ENCODE results near the gene EZR. TPM values are rescaled to one million over a fixed set of nuclear protein-coding genes. Genes with fewer than 3 reads are reported as not detected.

The EZR gene
- polyA plus RNA-seq, 1 donor (not counting 4 experiments of a cell fraction or from before 2014, with no cell fraction given), result 277 TPM

GRCh38 chr6:158804207-158804606 lies 15.0 kb downstream of the EZR start:
- dilution Hi-C loops (cut with MboI; ENCODE audit: extremely low pct_ligation_motif_present, low sequenced_read_pairs), result no loop called here
- peak overlapping the region; percentile 48 for H3K9ac ChIP-seq (ENCODE audit: control insufficient read depth, extremely low read depth, insufficient read depth, low read length)
- H2AFZ ChIP-seq (ENCODE audit: control insufficient read depth, low read length), result no peak overlapping the region
- no peaks in the 10 kb centered on the region for H3K27me3 ChIP-seq (ENCODE audit: control insufficient read depth, extremely low read depth, insufficient read depth, low read length)
- peak overlapping the region; percentile 77 for H3K4me2 ChIP-seq (ENCODE audit: control insufficient read depth, extremely low read depth, insufficient read depth, low read depth, low read length)
- H3K4me3 ChIP-seq (ENCODE audit: control insufficient read depth in 2 of 3, extremely low read depth in 1 of 3, insufficient read depth in 2 of 3, low read depth in 1 of 3, low read length in 3 of 3), result peak overlapping the region in 2 of 3 experiments; percentile 7 to 21
- H4K20me1 ChIP-seq (ENCODE audit: control insufficient read depth, extremely low read depth, insufficient read depth, low read length), result peaks cover 49% of the 10 kb centered on the region
- H3K9me1 ChIP-seq (ENCODE audit: control insufficient read depth, extremely low read depth, insufficient read depth, low read length), result peaks cover 7% of the 10 kb centered on the region
- H3K4me1 ChIP-seq (ENCODE audit: control insufficient read depth, extremely low read depth, insufficient read depth, low read length), result peaks cover 67% of the 10 kb centered on the region
- H3K27ac ChIP-seq (ENCODE audit: control insufficient read depth, insufficient read depth, low read length), result peak overlapping the region; percentile 48
- DNase-seq (ENCODE audit: low read depth, low spot score), result no peak
- TF ChIP-seq EZH2 (IDR thresholded peaks at IDR 0.05; ENCODE audit: low read length), result no peak
- TF ChIP-seq CTCF (optimal IDR thresholded peaks at IDR 0.05 in 1 of 3, IDR thresholded peaks at IDR 0.05 in 1 of 3, conservative IDR thresholded peaks at IDR 0.05 in 1 of 3; ENCODE audit: extremely low read depth in 1 of 3, insufficient read depth in 2 of 3, low read length in 3 of 3), result no peak
- no peak for FAIRE-seq
- peaks cover 7 to 39% of the 10 kb centered on the region in 2 experiments for H3K36me3 ChIP-seq (ENCODE audit: control insufficient read depth in 2 of 2, extremely low read depth in 1 of 2, insufficient read depth in 2 of 2, low read length in 2 of 2)
- no peaks in the 10 kb centered on the region for H3K9me3 ChIP-seq (ENCODE audit: control insufficient read depth, low read depth, low read length)
- H3K79me2 ChIP-seq (ENCODE audit: control insufficient read depth, insufficient read depth, low read length), result peaks cover 95% of the 10 kb centered on the region

DNA sequence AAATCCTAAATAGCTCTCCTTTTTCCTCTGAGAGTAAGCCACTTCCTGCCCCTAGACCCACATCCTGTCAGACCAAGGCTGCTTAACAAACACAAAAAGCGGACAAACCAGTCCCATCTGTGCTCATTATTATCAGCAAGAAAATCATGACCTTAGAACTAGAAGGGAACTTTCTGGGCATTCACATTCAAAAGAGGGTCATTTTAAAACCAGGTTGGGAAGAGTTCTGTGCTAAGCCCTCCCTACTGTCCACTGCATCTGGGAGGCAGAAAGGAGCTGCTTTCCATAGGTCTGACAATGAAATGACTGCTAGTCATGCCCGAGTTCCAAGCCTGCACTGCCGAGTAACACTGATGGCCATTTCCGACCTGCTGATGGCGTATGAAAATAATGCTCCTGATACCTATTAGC lies 15.4 kb downstream of the EZR start:
- DNase-seq (ENCODE audit: low read depth, low spot score) (no peak), FAIRE-seq (peak; percentile 63)
- Histone ChIP-seq H3K27ac (ENCODE audit: control insufficient read depth, insufficient read depth, low read length) (peak overlapping the region; percentile 48), H2AFZ (ENCODE audit: control insufficient read depth, low read length) (no peak overlapping the region), H3K4me3 (ENCODE audit: control insufficient read depth in 2 of 3, extremely low read depth in 1 of 3, insufficient read depth in 2 of 3, low read depth in 1 of 3, low read length in 3 of 3) (peak overlapping the region in 2 of 3 experiments; percentile 7 to 21), H3K36me3 (ENCODE audit: control insufficient read depth in 2 of 2, extremely low read depth in 1 of 2, insufficient read depth in 2 of 2, low read length in 2 of 2) (peaks cover 7 to 37% of the 10 kb centered on the region in 2 experiments), H4K20me1 (ENCODE audit: control insufficient read depth, extremely low read depth, insufficient read depth, low read length) (peaks cover 51% of the 10 kb centered on the region), H3K9ac (ENCODE audit: control insufficient read depth, extremely low read depth, insufficient read depth, low read length) (peak overlapping the region; percentile 48), H3K27me3 (ENCODE audit: control insufficient read depth, extremely low read depth, insufficient read depth, low read length) (no peaks in the 10 kb centered on the region), H3K9me3 (ENCODE audit: control insufficient read depth, low read depth, low read length) (no peaks in the 10 kb centered on the region), H3K9me1 (ENCODE audit: control insufficient read depth, extremely low read depth, insufficient read depth, low read length) (peaks cover 9% of the 10 kb centered on the region), H3K4me1 (ENCODE audit: control insufficient read depth, extremely low read depth, insufficient read depth, low read length) (peaks cover 67% of the 10 kb centered on the region), H3K4me2 (ENCODE audit: control insufficient read depth, extremely low read depth, insufficient read depth, low read depth, low read length) (peak overlapping the region; percentile 77), H3K79me2 (ENCODE audit: control insufficient read depth, insufficient read depth, low read length) (peaks cover 95% of the 10 kb centered on the region)
- dilution Hi-C loops (cut with MboI; ENCODE audit: extremely low pct_ligation_motif_present, low sequenced_read_pairs), result no loop called here
- TF ChIP-seq CTCF (optimal IDR thresholded peaks at IDR 0.05 in 1 of 3, IDR thresholded peaks at IDR 0.05 in 1 of 3, conservative IDR thresholded peaks at IDR 0.05 in 1 of 3; ENCODE audit: extremely low read depth in 1 of 3, insufficient read depth in 2 of 3, low read length in 3 of 3) (no peak), EZH2 (IDR thresholded peaks at IDR 0.05; ENCODE audit: low read length) (no peak)
